Measurements from ENCODE around the gene NRIP2. TPM values are rescaled to one million over a fixed set of nuclear protein-coding genes. Genes with fewer than 3 reads are reported as not detected.
A peak's percentile ranks its signal among the peaks of the same experiment; 100 is the strongest.

NRIP2 gene
- total RNA-seq, 2 experiments from 2014 or later: not detected

DNA sequence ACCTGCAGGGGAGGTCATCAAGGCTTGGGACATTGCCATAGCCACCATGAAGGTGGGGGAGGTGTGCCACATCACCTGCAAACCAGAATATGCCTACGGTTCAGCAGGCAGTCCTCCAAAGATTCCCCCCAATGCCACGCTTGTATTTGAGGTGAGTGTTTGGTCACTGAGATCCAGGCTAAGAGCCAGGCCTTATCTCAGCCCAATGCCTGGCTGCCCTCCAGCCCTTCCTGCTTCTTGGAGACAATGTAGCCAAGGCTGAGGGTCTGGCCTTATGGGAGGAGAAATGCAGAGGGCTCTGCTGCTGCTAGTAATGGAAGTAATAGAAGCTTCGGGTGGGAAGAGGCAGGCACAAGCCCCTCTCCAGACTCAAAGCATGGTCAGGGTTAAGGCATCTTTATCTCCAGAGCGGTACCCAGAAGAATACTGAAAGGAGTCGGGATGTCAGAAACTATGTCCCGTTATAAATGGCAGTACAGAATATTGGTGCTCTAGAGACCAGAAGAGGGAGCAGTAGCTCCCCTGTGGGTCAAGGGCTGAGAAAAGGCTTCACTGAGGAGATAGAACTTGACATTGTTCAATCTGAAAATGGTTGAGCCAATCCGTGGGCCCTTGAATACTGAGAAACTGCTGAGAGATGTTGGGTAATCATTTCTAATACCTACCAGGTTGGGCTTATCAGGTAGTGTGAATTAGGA is 37.0 kb downstream of the NRIP2 start:
- H3K36me3 ChIP-seq (ENCODE audit: insufficient read depth, low read length): peaks cover 71% of the 10 kb centered on the region
- H4K20me1 ChIP-seq (ENCODE audit: insufficient read depth, low read length): peaks cover 23% of the 10 kb centered on the region
- H3K9me3 ChIP-seq (ENCODE audit: low read length): no peaks in the 10 kb centered on the region
- no peaks in the 10 kb centered on the region for H3K9me2 ChIP-seq (ENCODE audit: insufficient read depth, low read length)
- intact Hi-C loops (cut with micrococcal nuclease; ENCODE audit: unreplicated experiment): no loop called here
- H3K4me3 ChIP-seq (ENCODE audit: low read depth, low read length, poor library complexity, severe bottlenecking): no peak overlapping the region
- TF ChIP-seq CTCF (conservative IDR thresholded peaks at IDR 0.05; ENCODE audit: low read length) (peak; percentile 52), EZH2phosphoT487 (IDR thresholded peaks at IDR 0.05; ENCODE audit: borderline replicate concordance, low read depth, low read length) (no peak)
- BruUV-seq (replicated peaks): no TSS peak
- peaks cover 29% of the 10 kb centered on the region for H3K79me2 ChIP-seq (ENCODE audit: insufficient read depth, low read depth, low read length)
- no peak overlapping the region for H3K4me2 ChIP-seq (ENCODE audit: low read length)
- DNase-seq (ENCODE audit: low spot score): no peak
- CTCF ChIA-PET (ENCODE audit: unreplicated experiment): no interaction called here
- no peak overlapping the region for H3K27ac ChIP-seq (ENCODE audit: low read depth, low read length, poor library complexity, severe bottlenecking)
- POLR2A ChIA-PET: no interaction called here
- H3K4me1 ChIP-seq (ENCODE audit: insufficient read depth, low read length, poor library complexity, severe bottlenecking): peaks cover 21% of the 10 kb centered on the region
- H2AFZ ChIP-seq (ENCODE audit: low read length): no peak overlapping the region

- peaks cover 55% of the 10 kb centered on the region for H3K36me3 ChIP-seq (ENCODE audit: insufficient read depth, low read length)
- CTCF ChIA-PET (ENCODE audit: unreplicated experiment): no interaction called here
- no peak overlapping the region for H3K27ac ChIP-seq (ENCODE audit: low read depth, low read length, poor library complexity, severe bottlenecking)
- H3K9me2 ChIP-seq (ENCODE audit: insufficient read depth, low read length): no peaks in the 10 kb centered on the region
- POLR2A ChIA-PET: interaction anchor here (0.6 kb wide), 1 partner anchor 78 kb away, joined by 4 read pairs; no protein-coding TSS in a partner anchor
- H3K4me3 ChIP-seq (ENCODE audit: low read depth, low read length, poor library complexity, severe bottlenecking): peak overlapping the region; percentile 98
- H4K20me1 ChIP-seq (ENCODE audit: insufficient read depth, low read length): peaks cover 23% of the 10 kb centered on the region
- no peak overlapping the region; the same call in 1 of the 2 replicates for H2AFZ ChIP-seq (ENCODE audit: low read length)
- H3K4me1 ChIP-seq (ENCODE audit: insufficient read depth, low read length, poor library complexity, severe bottlenecking): peaks cover 21% of the 10 kb centered on the region
- H3K79me2 ChIP-seq (ENCODE audit: insufficient read depth, low read depth, low read length): peaks cover 29% of the 10 kb centered on the region
- H3K4me2 ChIP-seq (ENCODE audit: low read length): peak overlapping the region; percentile 99
- no TSS peak for BruUV-seq (replicated peaks)
- intact Hi-C loops (cut with micrococcal nuclease; ENCODE audit: unreplicated experiment): no loop called here
- no peak for DNase-seq (ENCODE audit: low spot score)
- no peaks in the 10 kb centered on the region for H3K9me3 ChIP-seq (ENCODE audit: low read length)
- TF ChIP-seq CTCF (conservative IDR thresholded peaks at IDR 0.05; ENCODE audit: low read length) (peak; percentile 59; the same call in 1 of the 2 replicates), EZH2phosphoT487 (IDR thresholded peaks at IDR 0.05; ENCODE audit: borderline replicate concordance, low read depth, low read length) (no peak)
These were observed 38.6 kb downstream of the NRIP2 start for GRCh38 chr12:2796187-2796666.
